HPDE6-E6E7 (cell line): ENCODE measurements around the gene ARHGAP4.

Experiments used
- DNase-seq: peaks from one replicate; pipeline ENCODE4 v3.0.0; 2011; ENCODE audit warnings: missing footprints; ENCODE audit errors: extremely low spot score

The ARHGAP4 gene

DNA sequence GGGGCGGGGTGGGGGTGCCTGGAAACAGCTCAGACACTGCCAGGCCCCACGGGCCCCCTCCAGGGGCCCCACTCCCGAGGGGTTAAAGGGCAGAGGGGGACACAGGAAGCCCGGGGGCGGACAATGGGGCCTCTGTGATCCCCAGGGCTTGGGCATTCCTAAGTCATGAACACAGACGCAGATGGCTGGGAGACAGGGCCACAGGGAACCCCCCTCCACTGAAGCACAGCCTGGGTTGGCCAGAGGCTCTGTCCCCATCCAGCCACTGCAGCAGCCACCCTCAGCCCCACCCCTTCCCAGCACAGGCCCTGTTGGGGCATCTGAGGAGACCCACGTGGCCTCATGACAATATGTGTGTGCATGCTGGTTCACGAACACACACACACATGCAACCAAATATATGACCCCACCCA lies 44.0 kb downstream of the ARHGAP4 start:
- no peak for DNase-seq

DNA sequence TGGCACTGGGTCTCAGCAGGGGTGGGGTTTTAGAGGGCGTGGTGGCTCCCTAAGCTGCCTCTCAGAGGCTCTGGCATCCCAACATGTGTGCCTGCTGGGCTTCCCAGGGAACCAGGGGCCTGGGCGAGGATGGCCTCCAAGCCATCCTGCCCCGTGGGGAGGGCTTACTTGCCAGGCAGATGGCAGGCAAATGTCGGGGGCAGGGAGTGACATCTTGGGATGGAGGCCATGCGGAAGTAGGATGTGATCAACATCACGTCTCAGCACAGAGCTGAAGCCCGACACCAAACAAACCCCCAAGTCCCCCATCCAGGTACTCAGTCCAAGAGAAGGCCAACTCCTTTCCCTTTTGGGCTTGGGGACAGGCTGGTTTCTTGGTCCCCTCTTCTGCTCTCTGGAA lies 44.8 kb downstream of the ARHGAP4 start:
- no peak for DNase-seq

DNA sequence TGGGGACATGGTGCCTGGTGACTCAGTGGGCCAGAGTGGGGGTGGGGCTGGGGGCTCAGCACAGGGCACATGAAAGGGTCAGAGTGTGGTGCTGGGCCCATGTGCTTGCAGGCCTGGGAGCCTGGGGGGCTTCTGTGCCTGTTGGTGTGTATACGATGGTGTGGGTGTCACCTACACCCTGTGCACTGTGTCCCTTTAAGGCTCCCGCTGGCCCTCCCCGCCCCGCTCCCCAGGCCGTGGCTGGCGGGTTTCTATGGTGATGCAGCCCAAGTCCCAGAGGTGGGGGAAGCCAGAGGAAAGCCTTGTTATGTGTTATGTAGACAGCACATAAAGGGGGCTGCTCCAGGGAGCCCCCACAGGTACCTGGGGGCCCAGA lies 45.6 kb downstream of the ARHGAP4 start:
- DNase-seq, result no peak

DNA sequence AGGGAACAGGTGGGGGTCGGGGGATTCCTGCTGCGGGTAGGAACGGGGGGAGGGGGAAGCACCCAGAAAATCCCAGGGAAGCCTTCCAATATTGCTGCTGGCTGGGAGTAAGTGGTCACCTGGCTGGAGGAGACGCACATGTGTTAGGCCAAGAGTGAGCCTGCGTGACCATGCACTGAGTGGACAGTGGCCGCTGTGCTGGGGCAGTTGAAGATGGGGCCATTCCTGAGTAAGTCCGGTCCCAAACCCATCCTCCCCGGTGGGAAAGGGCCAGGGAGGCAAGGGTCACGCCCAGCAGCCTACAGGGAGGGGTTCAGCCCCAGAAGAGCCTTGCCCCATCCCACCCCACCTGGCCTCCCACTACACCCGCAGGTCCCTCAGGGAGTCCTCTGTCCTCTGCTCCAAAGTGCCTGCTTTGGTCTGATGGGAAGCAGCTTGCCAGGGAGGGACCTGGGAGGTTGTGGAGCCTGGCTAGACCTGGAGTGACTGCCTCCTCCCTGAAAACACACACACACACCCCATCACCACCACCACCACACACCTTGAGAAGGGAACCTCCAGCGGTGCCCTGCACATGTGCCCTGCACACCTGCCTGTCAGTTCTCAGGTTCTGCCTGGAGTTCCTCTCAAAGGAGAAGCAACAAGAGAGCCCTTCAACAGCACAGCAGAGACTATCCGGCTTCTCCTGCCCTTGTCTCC lies 46.2 kb downstream of the ARHGAP4 start:
- no peak for DNase-seq

DNA sequence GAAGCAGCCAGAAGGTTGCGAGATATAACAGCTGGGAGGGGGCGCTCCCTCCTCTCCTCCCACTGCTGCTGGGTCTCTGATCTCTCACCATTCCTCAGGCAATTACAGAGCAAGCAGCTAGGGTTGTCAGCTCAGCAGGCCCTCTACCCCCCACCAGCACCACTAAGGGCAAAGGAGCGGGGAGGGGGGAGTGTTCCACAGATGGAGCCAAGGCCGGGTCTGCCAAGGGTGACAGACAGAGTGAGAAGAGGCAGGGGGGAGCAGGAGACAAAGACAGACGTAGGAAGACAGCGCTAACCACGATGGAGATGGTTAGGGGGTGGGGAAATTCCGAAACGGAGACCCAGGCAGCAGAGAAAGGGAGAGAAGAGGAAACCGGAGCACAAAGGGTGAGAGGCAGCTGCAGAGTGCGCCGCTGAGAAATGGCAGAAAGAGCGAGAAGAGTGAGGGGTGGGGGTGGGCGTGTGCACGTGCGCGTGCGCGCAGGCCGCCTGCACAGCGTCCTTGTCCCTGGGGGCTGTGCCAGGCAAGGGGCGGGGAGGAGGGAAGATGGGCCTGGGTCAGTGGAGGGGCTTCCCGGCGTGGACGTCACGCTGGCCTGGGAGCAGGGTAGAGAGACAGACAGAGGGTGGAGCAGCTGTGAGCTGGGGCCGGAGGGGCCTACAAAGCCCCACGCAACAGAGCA lies 47.0 kb downstream of the ARHGAP4 start:
- DNase-seq, result no peak

DNA sequence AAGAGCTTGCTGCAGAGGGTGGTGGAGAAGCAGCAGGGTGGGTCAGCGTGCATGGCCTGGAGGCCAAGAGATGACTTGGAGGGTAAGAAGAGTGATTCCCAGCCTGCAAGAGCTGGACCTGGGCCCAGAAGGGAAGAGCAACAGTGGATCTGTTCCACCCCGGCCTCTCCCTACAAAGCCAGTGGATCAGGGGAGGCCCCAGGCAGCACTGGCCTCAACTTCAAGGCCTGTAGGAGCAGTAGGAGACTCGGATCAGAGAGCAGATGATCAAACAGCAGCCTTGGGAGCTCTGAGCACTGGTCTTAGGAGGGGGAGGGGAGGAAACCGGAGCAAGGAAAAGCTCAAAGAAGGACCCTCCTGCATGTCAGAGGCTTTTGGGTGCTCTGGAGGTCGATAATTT lies 47.7 kb downstream of the ARHGAP4 start:
- DNase-seq, result no peak

DNA sequence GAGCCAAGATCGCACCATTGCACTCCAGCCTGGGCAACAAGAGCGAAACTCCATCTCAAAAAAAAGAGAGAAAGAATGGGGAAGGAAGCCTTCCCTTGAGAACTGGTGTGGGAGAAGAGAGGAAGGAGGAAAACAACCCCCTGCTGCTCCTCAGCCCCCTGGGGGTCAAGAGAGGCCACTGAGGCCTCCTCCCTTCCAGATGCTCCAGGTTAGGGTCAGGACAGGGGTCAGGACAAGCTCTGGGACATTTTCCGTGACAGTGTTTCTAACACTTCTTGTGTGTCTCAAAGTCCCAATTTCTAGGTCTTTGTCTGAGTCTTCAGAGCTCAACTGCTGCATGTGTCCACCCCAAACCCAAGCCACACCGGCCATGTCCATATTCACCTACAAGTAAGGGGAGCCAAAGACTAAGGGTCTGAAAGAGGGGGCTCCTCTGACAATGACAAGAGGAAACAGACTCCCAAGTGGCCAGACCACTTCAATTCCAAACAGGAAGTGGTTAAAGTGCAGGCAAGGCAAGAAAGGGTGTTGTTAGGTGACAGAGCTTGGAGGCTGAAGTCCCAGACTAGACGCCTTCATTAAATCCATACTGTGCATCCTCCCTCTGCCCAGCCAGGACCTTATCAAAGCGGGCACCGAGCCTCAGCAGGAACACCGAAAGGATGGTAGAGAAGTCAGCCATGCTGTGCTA lies 48.3 kb downstream of the ARHGAP4 start:
- DNase-seq, result no peak

DNA sequence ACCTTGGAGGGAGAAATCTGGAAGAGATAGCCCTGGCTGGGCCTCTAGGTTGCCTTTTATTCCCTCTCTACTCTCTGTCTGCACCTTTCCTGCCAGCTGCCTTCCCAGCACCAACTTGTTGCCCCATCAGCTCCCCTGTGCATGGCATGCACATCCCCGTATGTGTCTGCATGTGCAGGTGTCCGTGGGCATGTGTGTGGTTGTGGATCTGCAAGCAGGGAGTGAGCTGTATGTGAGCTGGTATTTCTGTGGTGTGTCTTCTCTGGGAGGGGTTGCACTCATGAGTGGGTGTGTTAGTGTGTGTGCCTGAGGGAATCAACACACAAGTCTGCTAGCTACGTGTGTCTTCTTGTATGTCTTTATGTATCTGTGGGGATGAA lies 50.0 kb downstream of the ARHGAP4 start:
- DNase-seq, result no peak

DNA sequence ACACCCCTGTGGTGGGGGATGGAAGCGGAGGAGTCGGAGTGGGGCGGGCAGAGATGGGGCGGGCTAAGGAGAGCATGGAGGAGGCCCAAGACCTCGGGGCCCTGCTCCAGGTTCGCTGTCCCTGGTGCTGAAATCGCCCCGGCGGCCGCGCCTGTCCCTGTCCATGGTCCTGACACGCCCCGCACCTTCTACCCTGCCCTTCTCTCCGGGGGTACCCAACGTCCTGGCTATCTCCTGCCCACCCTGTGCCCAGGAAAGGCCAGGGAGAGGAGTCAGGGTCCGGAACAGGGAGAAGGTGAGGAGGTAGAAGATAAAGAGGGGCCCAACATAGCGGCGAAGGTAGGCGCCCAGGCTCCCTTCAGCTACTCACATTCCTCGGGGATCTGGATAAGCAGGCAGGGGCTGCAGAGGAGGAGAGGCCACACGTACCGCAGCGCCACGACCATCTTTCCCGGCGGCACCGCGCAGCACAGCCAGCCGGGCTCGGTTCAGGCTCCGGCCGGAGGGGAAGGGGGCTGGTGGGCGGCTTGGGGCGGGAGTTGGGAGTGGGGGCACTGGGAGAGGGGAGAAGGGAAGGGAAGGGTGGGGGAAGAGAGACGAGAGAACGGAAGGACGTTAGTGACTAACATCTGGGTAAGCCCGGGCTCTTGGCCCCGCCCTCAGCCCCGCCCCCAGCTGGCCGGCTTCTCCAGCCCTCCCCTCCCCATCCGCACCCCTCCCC lies 50.5 kb downstream of the ARHGAP4 start:
- peak; percentile 70 for DNase-seq

DNA sequence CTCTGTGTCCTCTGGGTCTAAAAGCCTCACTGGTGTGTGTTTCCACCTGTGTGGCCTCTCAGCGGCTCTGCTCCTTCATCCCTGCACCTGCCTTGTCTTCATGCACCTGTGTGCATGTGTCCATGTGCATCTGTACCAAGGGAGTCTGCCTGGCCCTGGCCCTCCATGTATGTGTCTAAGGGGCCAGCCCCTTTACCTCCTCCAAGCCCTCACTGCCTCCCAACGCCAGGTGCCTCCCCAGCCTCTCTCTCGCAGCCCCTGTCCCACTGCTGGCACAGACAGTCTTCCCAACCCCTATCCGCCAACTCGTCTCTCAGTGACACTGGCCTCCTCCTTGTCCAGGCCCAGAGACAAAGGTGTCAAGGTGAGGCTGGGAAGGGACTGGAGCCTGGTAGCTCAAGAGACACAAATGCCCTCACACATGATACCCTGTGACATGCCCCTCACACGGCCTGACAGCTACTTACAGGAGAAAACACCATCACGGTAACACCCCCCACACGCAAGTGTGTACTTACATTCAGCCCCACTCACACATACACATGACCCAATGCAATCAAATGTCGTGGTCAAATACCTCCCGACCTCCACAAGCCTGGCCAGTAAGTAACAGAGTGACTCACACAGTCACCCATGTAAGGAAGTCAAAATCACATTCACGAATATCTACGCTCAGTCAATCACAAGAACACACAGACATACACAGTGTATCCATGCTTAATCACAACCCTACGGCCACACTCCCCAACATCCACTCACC lies 51.5 kb downstream of the ARHGAP4 start:
- no peak for DNase-seq

DNA sequence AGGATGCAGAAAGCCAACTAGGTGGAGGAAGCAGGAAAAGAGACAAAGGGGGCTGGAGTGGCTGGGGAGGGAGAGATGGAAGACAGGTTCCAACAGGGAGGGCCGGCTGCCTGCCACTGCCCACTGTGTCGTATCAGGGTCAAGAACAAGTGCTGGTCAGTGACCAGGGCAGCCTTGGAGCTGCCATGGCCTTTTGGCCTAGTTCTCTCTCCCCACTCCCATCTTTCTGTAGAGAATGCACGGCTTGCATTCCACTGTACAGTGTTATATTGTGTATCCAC lies 52.0 kb downstream of the ARHGAP4 start:
- no peak for DNase-seq

DNA sequence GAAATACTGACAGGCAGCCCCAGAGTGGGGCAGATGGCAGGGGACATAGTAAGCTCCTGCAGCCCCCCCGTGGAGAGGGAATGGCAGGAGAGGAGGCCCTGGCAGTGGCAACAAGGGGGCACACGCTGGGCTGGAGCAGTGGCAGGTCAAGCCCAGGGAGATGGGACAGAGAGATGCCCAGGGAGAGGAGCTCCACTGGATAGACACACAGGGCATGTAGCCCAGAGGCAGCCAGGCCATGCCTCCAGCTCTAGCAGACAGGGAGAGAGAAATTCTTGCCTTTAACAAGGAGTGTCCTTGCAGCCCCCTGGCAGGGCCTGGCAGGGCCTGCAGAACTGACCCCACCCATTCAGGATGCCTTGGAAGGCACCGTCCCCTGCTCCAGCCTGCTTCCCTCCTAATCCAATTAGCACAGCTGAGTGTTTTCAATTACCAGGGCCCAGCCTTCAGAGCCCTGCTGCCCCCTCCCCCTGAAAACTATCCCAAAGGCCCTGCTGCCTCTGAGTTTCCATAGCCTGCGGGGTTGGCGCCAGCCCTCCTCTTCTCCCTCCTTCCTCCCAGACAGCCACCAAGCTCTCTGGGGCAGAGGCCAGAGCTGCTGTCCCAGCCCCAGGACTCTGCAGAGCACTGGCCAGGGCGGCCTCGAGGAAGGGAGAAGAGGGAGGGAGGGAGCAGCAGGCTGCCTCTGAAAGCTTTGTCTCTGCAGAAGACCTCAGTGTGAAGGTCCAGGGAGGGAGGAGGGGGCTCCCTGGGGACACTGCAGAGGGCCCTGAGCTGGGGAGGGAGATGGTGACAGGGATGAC lies 52.6 kb downstream of the ARHGAP4 start:
- DNase-seq, result no peak

DNA sequence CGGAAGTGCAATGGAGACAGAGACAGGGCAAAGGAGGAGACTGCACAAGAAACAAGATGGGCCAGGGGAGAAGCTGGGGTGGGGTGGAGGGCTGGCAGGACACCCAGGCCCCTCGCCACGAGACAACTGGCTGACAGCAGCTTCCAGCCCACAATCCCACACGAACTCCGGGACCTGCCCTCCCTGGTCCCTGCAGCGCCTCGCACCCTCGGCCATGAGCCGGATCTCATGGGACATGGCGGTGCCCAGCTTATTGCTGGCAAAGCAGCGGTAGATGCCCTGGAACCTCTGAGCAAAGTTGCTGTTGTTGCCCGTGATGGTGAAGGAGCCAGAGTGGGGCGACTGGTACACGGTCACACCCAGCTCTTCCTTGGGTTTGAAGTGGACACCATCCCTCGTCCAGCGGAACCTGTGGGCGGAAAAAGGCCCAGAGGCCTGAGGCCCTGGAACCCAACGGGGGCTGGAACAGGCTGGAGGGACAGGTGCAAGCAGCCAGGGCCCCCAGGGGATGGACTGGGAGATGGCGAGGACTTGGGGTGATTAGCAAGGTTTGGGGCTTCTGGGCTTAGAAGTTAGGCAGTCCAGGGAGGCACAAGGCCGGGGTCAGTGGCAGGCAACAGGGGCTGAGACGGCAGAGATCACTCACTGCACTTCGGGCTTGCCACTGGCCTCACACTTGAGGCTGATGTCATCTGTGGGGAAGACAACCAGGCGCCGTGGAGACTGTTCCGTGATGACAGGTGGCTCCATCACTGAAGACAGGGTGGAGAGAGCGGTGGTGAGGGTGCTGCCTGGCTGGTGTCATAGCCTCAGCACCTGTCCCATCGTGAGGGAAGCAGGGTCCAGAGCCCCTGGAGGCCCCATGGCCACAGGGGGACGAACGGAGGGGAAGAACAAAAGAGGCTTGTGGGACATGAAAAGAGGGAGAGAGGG lies 53.9 kb downstream of the ARHGAP4 start:
- DNase-seq, result no peak

DNA sequence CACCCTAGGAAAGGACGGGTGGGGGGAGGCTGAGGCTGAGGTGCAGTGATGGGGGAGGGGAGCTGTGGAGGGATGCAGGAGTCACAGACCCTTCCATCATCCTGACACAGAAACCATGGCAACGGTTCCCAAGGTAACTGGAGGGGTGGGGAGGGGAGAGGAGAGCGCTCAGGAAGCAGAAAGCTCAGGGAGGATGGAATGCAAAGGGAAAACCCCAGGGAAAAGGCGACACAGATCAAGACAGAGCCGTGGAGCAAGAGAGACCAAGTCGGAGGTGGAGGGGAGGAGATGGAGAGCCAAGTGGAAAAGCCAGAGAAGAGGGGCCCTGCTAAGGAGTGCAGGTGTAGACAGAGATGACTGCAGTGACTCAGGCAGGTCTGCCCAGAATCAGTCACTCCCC lies 54.6 kb downstream of the ARHGAP4 start:
- no peak for DNase-seq

DNA sequence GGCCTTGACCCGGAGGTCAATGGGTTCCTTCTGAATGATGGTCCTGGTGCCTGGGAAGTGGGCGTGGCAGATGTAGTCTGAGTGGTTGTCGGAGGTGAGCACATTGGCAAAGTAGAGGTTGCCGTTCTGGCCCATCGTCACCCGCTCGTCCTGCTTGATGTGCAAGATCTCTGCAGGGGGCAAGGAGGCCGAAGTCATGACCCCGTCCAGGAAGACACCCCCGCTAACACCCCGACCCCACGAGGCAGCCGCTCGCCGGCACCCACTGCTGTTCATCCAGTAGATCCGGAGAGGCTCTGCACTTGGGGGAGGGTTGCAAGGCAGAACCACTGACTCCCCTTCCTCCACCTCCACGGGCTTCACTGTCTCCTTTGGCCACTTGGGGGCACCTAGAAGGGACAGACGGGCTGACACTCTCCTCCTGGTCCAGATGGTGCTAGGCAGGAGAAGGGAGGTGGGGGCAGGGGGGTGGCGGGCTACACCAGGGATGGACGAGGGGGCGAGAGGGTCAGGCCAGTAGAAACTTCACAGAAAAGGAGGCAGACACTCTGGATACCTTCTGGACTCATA lies 55.2 kb downstream of the ARHGAP4 start:
- no peak for DNase-seq

DNA sequence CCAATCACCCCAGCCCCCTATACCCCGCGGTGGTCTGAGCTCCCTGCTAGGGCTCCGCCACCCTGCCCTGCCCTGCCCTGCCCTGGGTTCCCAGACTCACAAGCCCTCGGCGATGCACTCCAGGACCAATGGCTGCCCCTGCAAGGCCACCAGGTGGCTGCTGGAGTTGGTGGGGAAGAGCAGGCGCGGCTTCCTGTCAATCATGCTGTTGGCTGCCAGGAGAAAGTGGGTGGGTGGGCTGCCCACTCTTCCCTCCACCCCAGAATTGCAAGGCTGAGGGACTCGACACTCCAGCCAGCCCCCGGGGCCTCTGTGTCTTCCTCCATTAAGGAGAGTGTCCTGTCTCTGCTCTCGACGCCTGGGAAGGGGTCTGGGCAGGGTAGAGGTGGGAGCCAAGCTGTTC lies 55.8 kb downstream of the ARHGAP4 start:
- no peak for DNase-seq

DNA sequence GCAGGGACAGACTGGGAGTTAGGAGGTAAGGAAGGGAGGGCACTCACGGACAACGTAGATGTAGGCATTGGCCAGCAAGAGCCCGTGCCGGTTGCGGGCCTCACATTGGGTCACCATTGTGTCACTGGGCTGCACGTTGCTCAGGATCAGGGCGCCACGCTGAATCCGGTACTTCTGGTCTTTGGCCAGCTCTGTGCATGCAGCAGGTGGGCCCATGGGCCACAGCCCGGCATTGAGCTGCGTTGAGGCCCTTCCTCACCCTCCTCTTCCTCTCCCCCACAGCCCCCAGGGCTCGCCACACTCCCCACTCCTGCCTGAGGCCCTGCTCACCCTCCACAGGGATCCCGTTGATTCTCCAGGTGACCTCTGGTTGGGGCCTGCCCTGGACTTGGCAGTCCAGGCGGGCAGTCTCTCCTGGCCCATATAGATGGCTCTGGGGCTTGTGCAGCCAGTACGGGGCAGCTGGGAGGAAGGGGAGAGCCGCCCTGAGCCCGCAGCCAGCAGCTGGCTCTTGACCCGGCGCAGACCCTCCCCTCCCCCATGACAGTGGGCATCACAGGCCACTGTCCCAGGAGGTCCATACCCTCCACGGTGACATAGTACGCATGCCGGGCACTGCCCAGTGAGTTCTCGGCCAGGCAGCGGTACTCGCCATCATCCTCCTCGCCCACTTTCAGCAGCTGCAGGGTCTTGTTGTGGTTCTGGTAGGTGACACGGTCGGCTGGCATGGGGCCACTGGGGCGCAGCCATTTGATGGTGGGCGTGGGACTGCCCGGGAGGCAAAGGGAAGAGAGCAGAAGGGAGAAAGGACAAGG lies 56.4 kb downstream of the ARHGAP4 start:
- DNase-seq, result no peak

DNA sequence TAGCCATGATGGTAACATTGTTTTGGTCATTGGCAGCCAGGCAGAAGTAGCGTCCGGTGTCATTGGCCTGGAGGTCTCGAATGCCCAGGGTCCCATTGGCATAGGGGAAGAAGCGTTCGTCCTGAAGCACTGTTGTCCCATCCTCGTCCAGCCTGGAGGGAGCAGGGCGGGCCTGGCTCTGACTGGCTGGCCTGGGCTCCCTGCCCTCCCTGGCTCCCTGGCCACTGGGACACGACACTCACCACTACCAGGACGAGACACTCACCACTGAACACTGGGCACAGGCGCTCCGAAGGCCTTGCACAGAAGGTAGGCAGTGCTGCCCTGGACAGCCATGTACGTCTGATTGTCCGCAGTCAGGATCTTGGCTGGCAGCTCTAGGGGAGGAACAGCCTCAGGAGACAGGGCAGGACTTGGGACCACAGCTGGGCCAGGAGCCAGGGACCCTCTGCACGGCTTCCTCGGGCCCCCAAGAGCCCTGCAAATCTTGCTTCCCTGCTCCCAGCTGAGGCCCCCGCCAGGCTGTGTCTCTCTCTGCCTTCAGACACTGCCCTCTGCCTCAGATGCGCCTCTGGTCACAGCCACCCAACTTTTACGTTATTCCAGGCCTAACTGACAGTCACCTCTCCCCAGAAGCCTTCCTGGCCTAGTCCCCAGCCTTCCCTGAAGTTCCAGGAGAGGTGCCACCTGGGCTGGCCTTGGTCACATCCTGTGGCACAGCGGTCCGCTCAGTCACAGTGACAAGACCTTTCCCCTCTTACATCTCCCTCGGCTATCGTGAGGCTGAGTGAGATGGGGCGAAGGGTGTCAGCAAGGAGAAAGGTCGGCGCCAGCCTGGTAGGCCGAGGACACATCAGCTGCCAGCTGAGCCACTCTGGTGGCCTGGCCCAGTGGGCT lies 57.2 kb downstream of the ARHGAP4 start:
- no peak for DNase-seq
